HG02870 (cell line): ENCODE results near the gene RPRML.

Experiments used
- ATAC-seq: cut with Tn5 transposase; IDR thresholded peaks from one replicate; pipeline ENCODE4 v1.9.1; 2021; ENCODE audit warnings: mild to moderate bottlenecking, moderate library complexity; ENCODE audit not compliant: unreplicated experiment

RPRML gene

GRCh38 chr17:46948544-46948943, 30.5 kb downstream of the RPRML start:
- no peak for ATAC-seq

- ATAC-seq = no peak
These were observed 31.8 kb downstream of the RPRML start for GRCh38 chr17:46947216-46947615.

GRCh38 chr17:46944931-46945330, 34.1 kb downstream of the RPRML start:
- no peak for ATAC-seq

GRCh38 chr17:46943501-46944393, 35.3 kb downstream of the RPRML start:
- no peak for ATAC-seq

- ATAC-seq = no peak
These were observed 35.9 kb downstream of the RPRML start for GRCh38 chr17:46943218-46943500.

- ATAC-seq = no peak
These were observed 36.4 kb downstream of the RPRML start for GRCh38 chr17:46942441-46943217.

- ATAC-seq = peak; percentile 49
These were observed 38.2 kb downstream of the RPRML start for GRCh38 chr17:46940692-46941404.

GRCh38 chr17:46935658-46936266, 43.3 kb downstream of the RPRML start:
- no peak for ATAC-seq

- ATAC-seq = no peak
These were observed 47.5 kb downstream of the RPRML start for GRCh38 chr17:46931596-46931995.

GRCh38 chr17:46930051-46930450, 49.0 kb downstream of the RPRML start:
- ATAC-seq = no peak

GRCh38 chr17:46929413-46929812, 49.6 kb downstream of the RPRML start:
- no peak for ATAC-seq

- ATAC-seq = no peak
These were observed 50.4 kb downstream of the RPRML start for GRCh38 chr17:46928467-46929261.
